PFSK-1 (cell line): Measurements from ENCODE around the gene RBPMS2.

Source experiments
- POLR2AphosphoS5 ChIP-seq: IDR thresholded peaks from 2 replicates; pipeline ENCODE4 v1.6.1; 2012; ENCODE audit warnings: low read depth, mild to moderate bottlenecking, control low read depth, low read length, moderate library complexity
- SIN3A ChIP-seq: IDR thresholded peaks from 2 replicates; pipeline ENCODE4 v1.6.1; 2012; ENCODE audit warnings: mild to moderate bottlenecking, low read length, moderate library complexity, borderline replicate concordance; ENCODE audit not compliant: insufficient read depth
- TF ChIP-seq, protein P1 (sequence below), 2 experiments: IDR thresholded peaks; 2 replicates each; pipeline versions ENCODE4 v1.6.1 to v1.8.0; 2011 to 2012; ENCODE audit warnings: low read depth in 2 of 2, low read length in 2 of 2, control low read depth in 1 of 2, inconsistent platforms in 1 of 2, mild to moderate bottlenecking in 1 of 2, moderate library complexity in 1 of 2; ENCODE audit not compliant: insufficient read depth in 1 of 2

DNA sequence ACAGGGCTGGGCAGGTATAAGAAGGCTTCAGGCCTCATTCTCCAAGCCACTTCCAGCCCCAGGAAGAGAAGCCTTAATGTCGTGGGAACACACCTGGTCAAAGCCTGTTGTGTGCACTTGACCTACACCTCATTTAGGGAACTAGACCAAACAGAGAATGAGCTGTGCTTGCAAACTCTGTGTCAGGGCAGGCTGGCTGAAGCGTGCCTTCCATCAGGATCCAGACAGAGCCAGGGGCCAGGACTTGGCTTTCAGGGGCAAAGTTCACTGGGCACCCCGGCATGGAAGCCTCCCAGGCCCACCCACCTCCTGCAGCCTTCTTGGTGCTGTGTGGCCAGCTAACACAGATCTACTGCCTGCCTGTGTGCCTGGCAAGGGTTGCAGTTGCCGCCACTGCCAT, 11.5 kb downstream of the RBPMS2 start:
- TF ChIP-seq POLR2AphosphoS5 = no peak
- no peak for TF ChIP-seq SIN3A
- TF ChIP-seq, protein P1, sequence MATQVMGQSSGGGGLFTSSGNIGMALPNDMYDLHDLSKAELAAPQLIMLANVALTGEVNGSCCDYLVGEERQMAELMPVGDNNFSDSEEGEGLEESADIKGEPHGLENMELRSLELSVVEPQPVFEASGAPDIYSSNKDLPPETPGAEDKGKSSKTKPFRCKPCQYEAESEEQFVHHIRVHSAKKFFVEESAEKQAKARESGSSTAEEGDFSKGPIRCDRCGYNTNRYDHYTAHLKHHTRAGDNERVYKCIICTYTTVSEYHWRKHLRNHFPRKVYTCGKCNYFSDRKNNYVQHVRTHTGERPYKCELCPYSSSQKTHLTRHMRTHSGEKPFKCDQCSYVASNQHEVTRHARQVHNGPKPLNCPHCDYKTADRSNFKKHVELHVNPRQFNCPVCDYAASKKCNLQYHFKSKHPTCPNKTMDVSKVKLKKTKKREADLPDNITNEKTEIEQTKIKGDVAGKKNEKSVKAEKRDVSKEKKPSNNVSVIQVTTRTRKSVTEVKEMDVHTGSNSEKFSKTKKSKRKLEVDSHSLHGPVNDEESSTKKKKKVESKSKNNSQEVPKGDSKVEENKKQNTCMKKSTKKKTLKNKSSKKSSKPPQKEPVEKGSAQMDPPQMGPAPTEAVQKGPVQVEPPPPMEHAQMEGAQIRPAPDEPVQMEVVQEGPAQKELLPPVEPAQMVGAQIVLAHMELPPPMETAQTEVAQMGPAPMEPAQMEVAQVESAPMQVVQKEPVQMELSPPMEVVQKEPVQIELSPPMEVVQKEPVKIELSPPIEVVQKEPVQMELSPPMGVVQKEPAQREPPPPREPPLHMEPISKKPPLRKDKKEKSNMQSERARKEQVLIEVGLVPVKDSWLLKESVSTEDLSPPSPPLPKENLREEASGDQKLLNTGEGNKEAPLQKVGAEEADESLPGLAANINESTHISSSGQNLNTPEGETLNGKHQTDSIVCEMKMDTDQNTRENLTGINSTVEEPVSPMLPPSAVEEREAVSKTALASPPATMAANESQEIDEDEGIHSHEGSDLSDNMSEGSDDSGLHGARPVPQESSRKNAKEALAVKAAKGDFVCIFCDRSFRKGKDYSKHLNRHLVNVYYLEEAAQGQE (IDR thresholded peaks at IDR 0.05; ENCODE audit: insufficient read depth in 1 of 2, low read depth in 2 of 2, low read length in 2 of 2) = no peak
